Brain pericyte (primary cell): ENCODE data around the gene PAM.

Source experiments
- DNase-seq: peaks from one replicate; pipeline ENCODE4 v3.0.0-alpha.2; 2012; ENCODE audit warnings: low read depth, low spot score

The PAM gene

GRCh38 chr5:102813740-102814139 is 58.6 kb downstream of the PAM start:
- no peak for DNase-seq

- no peak for DNase-seq
Measured at GRCh38 chr5:102815084-102815483, 60.0 kb downstream of the PAM start.

- no peak for DNase-seq
Measured at GRCh38 chr5:102815540-102816332, 60.6 kb downstream of the PAM start.

- no peak for DNase-seq
Measured at GRCh38 chr5:102818345-102818744, 63.2 kb downstream of the PAM start.

GRCh38 chr5:102818934-102819333 is 63.8 kb downstream of the PAM start:
- DNase-seq = no peak

- DNase-seq = no peak
Measured at GRCh38 chr5:102819634-102820033, 64.5 kb downstream of the PAM start.

- DNase-seq = no peak
Measured at GRCh38 chr5:102823441-102823874, 68.4 kb downstream of the PAM start.

- DNase-seq = no peak
Measured at GRCh38 chr5:102826629-102827028, 71.5 kb downstream of the PAM start.

GRCh38 chr5:102830241-102830640 is 75.1 kb downstream of the PAM start:
- DNase-seq = no peak

GRCh38 chr5:102832445-102832844 is 77.3 kb downstream of the PAM start:
- DNase-seq = no peak

- no peak for DNase-seq
Measured at GRCh38 chr5:102833146-102833545, 78.0 kb downstream of the PAM start.

GRCh38 chr5:102834438-102834964 is 79.4 kb downstream of the PAM start:
- DNase-seq = no peak

GRCh38 chr5:102835717-102836116 is 80.6 kb downstream of the PAM start:
- no peak for DNase-seq

GRCh38 chr5:102841021-102841420 is 85.9 kb downstream of the PAM start:
- DNase-seq = no peak

GRCh38 chr5:102843997-102844396 is 88.9 kb downstream of the PAM start:
- no peak for DNase-seq

- DNase-seq = no peak
Measured at GRCh38 chr5:102845041-102845440, 89.9 kb downstream of the PAM start.

GRCh38 chr5:102850503-102850902 is 95.4 kb downstream of the PAM start:
- no peak for DNase-seq

- no peak for DNase-seq
Measured at GRCh38 chr5:102853680-102854079, 98.6 kb downstream of the PAM start.

GRCh38 chr5:102855681-102856388 is 100.7 kb downstream of the PAM start:
- DNase-seq = no peak

- no peak for DNase-seq
Measured at GRCh38 chr5:102856389-102856777, 101.3 kb downstream of the PAM start.

- no peak for DNase-seq
Measured at GRCh38 chr5:102857076-102857818, 102.1 kb downstream of the PAM start.

GRCh38 chr5:102858221-102858620 is 103.1 kb downstream of the PAM start:
- no peak for DNase-seq
